ENCODE results near the gene MED26.

- TF ChIP-seq POLR2AphosphoS5 (IDR thresholded peaks at IDR 0.05; ENCODE audit: insufficient read depth in 1 of 2, low read depth in 1 of 2) (no peak), CTCF (IDR thresholded peaks at IDR 0.05) (no peak)
These were observed 42.8 kb downstream of the MED26 start for GRCh38 chr19:16585094-16585801.

All from vagina (tissue), 2 donors.